Heart right ventricle (tissue), 16 donors: ENCODE measurements around the gene RLN1. TPM values are rescaled to one million over a fixed set of nuclear protein-coding genes. Genes with fewer than 3 reads are reported as not detected.

Experiments
- ATAC-seq, 8 donors: fragments of 200-7000 bp; cut with Tn5 transposase; one replicate each; pipeline ENCODE4 v1.9.1; 2020; ENCODE audit warnings: mild to moderate bottlenecking in 8 of 8, moderate library complexity in 8 of 8, moderate number of reproducible peaks in 1 of 8
- DNase-seq, 2 donors: peaks; one replicate each; pipeline ENCODE4 v3.0.0-alpha.2; 2020
- H3K27ac ChIP-seq, 10 donors: fragments of 200-600 bp; sonication (generic) in 2 of 10; one replicate each; pipeline versions ENCODE4 v1.5.0 to v1.8.0; 2020 to 2022; ENCODE audit warnings: mild to moderate bottlenecking in 3 of 10
- H3K27me3 ChIP-seq, 7 donors: fragments of 200-600 bp; one replicate each; pipeline ENCODE4 v1.8.0; 2021 to 2022; ENCODE audit warnings: mild to moderate bottlenecking in 2 of 7
- H3K36me3 ChIP-seq, 9 donors: fragments of 200-600 bp; sonication (generic) in 1 of 9; one replicate each; pipeline versions ENCODE4 v1.5.0 to v1.8.0; 2020 to 2022; ENCODE audit warnings: mild to moderate bottlenecking in 2 of 9
- H3K4me1 ChIP-seq, 9 donors: fragments of 200-600 bp; sonication (generic) in 1 of 9; one replicate each; pipeline versions ENCODE4 v1.5.0 to v1.8.0; 2020 to 2022; ENCODE audit warnings: mild to moderate bottlenecking in 4 of 9
- H3K4me3 ChIP-seq, 10 donors: fragments of 200-600 bp; sonication (generic) in 2 of 10; one replicate each; pipeline versions ENCODE4 v1.5.0 to v1.8.0; 2020 to 2022; ENCODE audit warnings: mild to moderate bottlenecking in 7 of 10, moderate library complexity in 2 of 10
- H3K9me3 ChIP-seq, 11 donors: fragments of 200-600 bp in 10 of 11; sonication (generic) in 2 of 11; one replicate each; pipeline versions ENCODE4 v1.5.0 to v1.8.0; 2013 to 2022; ENCODE audit warnings: mild to moderate bottlenecking in 2 of 11, control low read depth in 1 of 11, moderate library complexity in 1 of 11
- WGBS, 2 donors: extraction: QIAGEN DNeasy Blood & Tissue Kit; methylation state at CpG; one replicate each; pipeline ENCODE4 v1.1.7; 2013; ENCODE audit warnings: inconsistent platforms in 1 of 2; 5-methylcytosine and 5-hydroxymethylcytosine counted together
- intact Hi-C, 10 donors: fragments of 100-400 bp; cut with DNase I; formaldehyde crosslinking; loops; one replicate each; pipeline versions ENCODE4 v1.11.1 to v1.14.2; 2022
- polyA plus RNA-seq, 2 donors: library from polyadenylated mRNA; stranded (reverse); fragments of 200-250 nt; gene quantifications; one replicate each; pipeline ENCODE4 v1.2.3, GENCODE V29; 2013
- total RNA-seq, 10 donors: library from RNA; stranded (reverse); fragmentation: NEBNext Ultra II Directional in 3 of 10; extraction: Animal tissue kit (Norgen Biotek cat#: 25700) in 3 of 10; gene quantifications; one replicate each; pipeline versions ENCODE4 v1.2.1 to v1.2.4, GENCODE V29; 2021 to 2023
- TF ChIP-seq, protein P1 (sequence below), 9 donors: fragments of 200-600 bp; sonication (generic) in 2 of 9; IDR thresholded peaks; one replicate each; pipeline versions ENCODE4 v1.5.0 to v1.8.0; 2021 to 2022; ENCODE audit warnings: antibody characterized with exemption in 9 of 9, mild to moderate bottlenecking in 5 of 9, moderate library complexity in 1 of 9
- donor health status: Arrhythmogenic right ventricular cardiomyopathy.
- donor health status: ischemic (EF 13 %, LVEDD 7.1; RV severe dilation, severe dysfunction).
- donor health status: healthy with polysubstance abuse.
- donor health status: DM: no; HTN: yes; CAD: no.
- donor health status: DM: no; HTN: no; CAD: no.
- donor health status: ischemic (EF 25% LVEDD 6.9; RV normal size, moderate dysfunction).
- donor health status: ischemic (EF 25% LVEDD 5.7; RV mildly dilated, moderate dysfunction).
- donor health status: healthy.
- donor health status: DM: yes; HTN: yes; CAD: no.
- donor health status: Ischemic cardiomyopathy.
- donor health status: ischemic (EF 35%, LVEDD 5.7; RV mildly dilated, moderate dysfunction).
- donor health status: nonischemic (EF 11% LVEDD 7.7; RV severe dilation, severe dysfunction).
- donor health status: DM: yes; HTN: yes; CAD: no.
- donor health status: PGD.
- donor health status: ischemic (EF 29% LVEDD 5.4; RV normal size, mild dysfunction).
- donor health status: nonischemic (EF 23%, LVEDD 6.1; RV moderate dilation, normal function).

The RLN1 gene
- total and polyA plus RNA-seq, 12 donors = 0.04 to 0.38 (median 0.35) TPM; not detected in 6

GRCh38 chr9:5382479-5382878 is 42.8 kb upstream of the RLN1 start:
- DNase-seq = no peak
- TF ChIP-seq, protein P1, sequence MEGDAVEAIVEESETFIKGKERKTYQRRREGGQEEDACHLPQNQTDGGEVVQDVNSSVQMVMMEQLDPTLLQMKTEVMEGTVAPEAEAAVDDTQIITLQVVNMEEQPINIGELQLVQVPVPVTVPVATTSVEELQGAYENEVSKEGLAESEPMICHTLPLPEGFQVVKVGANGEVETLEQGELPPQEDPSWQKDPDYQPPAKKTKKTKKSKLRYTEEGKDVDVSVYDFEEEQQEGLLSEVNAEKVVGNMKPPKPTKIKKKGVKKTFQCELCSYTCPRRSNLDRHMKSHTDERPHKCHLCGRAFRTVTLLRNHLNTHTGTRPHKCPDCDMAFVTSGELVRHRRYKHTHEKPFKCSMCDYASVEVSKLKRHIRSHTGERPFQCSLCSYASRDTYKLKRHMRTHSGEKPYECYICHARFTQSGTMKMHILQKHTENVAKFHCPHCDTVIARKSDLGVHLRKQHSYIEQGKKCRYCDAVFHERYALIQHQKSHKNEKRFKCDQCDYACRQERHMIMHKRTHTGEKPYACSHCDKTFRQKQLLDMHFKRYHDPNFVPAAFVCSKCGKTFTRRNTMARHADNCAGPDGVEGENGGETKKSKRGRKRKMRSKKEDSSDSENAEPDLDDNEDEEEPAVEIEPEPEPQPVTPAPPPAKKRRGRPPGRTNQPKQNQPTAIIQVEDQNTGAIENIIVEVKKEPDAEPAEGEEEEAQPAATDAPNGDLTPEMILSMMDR (IDR thresholded peaks at IDR 0.05) = no peak
- H3K27me3 ChIP-seq = no peaks in the 10 kb centered on the region
- WGBS, 2 donors = 75 to 83% methylated on average over 3 of the region's 3 CpGs
- H3K4me1 ChIP-seq = peaks cover 0 to 5% (median 0%) of the 10 kb centered on the region in 9 donors
- H3K9me3 ChIP-seq = no peaks in the 10 kb centered on the region
- H3K27ac ChIP-seq = no peak overlapping the region
- intact Hi-C loops = loop anchor here in 1 of 10 donors (10.0 kb wide), 1 partner anchor 58 kb away; no protein-coding TSS in a partner anchor
- no peak overlapping the region for H3K4me3 ChIP-seq
- no peak for ATAC-seq
- H3K36me3 ChIP-seq = peaks cover 0 to 13% (median 0%) of the 10 kb centered on the region in 9 donors

- intact Hi-C loops = no loop called here
- Histone ChIP-seq H3K27me3 (no peaks in the 10 kb centered on the region), H3K36me3 (peaks cover 0 to 10% (median 0%) of the 10 kb centered on the region in 9 donors), H3K9me3 (no peaks in the 10 kb centered on the region), H3K4me1 (peaks cover 0 to 17% (median 0%) of the 10 kb centered on the region in 9 donors), H3K4me3 (no peak overlapping the region), H3K27ac (no peak overlapping the region)
- ATAC-seq = no peak
- TF ChIP-seq, protein P1 (IDR thresholded peaks at IDR 0.05) = no peak
- DNase-seq = no peak
- 81 to 87% methylated on average over 6 of the region's 6 CpGs for WGBS, 2 donors
These were observed 36.3 kb upstream of the RLN1 start for GRCh38 chr9:5375790-5376477.

- intact Hi-C loops = no loop called here
- H3K9me3 ChIP-seq = no peaks in the 10 kb centered on the region
- ATAC-seq = no peak
These were observed 35.4 kb upstream of the RLN1 start for GRCh38 chr9:5375091-5375490.

DNA sequence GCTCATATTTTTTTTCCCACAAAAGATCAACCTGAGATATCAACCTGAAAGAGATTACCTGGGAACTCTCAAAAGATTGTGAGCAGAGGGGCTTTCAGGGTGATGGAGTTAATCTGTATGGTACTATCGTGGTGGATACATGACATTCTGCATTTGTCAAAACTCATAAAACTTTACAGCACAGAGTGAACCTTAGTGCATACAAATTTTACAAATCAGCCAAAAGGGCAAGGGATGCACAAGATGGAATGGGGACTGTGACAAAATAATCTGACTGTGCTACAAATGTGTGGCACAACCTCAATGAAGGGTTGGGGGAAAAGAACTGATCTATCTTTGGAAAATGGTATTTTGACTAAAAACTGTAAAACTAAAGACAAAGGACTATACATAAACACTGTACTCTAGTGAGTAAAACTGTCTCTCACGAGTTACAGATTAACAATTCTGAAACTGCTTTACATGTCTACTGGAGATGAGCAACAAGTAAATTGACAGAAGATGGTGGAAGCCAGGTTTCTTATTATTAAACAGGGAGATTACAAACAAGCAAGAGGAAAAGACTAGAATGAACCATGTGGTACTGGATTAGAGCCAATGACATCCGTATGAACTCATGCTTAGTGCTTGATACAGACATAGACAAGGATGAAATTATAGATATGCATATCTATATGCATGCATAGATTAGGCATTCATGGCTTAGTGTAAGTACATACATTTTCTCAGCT is 24.8 kb upstream of the RLN1 start:
- Histone ChIP-seq H3K27ac (no peak overlapping the region), H3K27me3 (no peaks in the 10 kb centered on the region), H3K4me1 (peaks cover 0 to 13% (median 0%) of the 10 kb centered on the region in 9 donors), H3K9me3 (peaks cover 0 to 18% (median 0%) of the 10 kb centered on the region in 11 donors), H3K4me3 (no peak overlapping the region), H3K36me3 (peaks cover 0 to 18% (median 0%) of the 10 kb centered on the region in 9 donors)
- ATAC-seq = no peak
- no peak for DNase-seq
- intact Hi-C loops = loop anchor here in 1 of 10 donors (10.0 kb wide), 1 partner anchor 50 kb away; no protein-coding TSS in a partner anchor
- WGBS, 2 donors = 56 to 69% methylated on average over 3 of the region's 3 CpGs
- TF ChIP-seq, protein P1 (IDR thresholded peaks at IDR 0.05) = no peak

More at GRCh38 chr9:5375091-5375490, 35.4 kb upstream of the RLN1 start:
- Histone ChIP-seq H3K4me3 (no peak overlapping the region), H3K4me1 (peaks cover 0 to 17% (median 0%) of the 10 kb centered on the region in 9 donors), H3K27me3 (no peaks in the 10 kb centered on the region), H3K27ac (no peak overlapping the region), H3K36me3 (peaks cover 0 to 1% (median 0%) of the 10 kb centered on the region in 9 donors)
- 46 to 48% methylated on average over 1 of the region's 1 CpG for WGBS, 2 donors
- TF ChIP-seq, protein P1 (IDR thresholded peaks at IDR 0.05) = no peak
- no peak for DNase-seq
